GM19238 (cell line): Measurements from ENCODE around the gene SLC6A2.

Experiments used
- DNase-seq: peaks from one replicate; pipeline ENCODE4 v3.0.0; 2011; ENCODE audit warnings: low spot score; ENCODE audit not compliant: insufficient read length

Gene SLC6A2

DNA sequence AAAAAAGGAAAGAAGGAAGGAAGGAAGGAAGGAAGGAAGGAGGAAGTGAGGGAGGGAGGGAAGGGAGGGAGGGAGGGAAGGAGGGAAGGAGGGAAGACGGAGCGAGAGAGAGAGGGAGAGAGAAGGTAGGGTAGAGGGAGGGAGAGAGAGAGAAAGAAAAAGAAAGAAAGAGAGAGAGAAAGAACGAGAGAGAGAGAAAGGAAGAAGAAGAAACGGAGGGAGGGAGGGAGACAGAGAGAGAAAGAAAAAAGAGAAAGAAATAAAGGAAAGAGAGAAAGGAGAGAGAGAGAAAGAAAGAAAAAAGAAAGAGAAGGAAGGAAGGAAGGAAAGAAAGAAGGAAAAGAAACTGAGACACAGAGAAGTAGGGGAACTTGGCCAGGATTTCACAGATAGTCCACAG, 8.4 kb upstream of the SLC6A2 start:
- DNase-seq: no peak

- no peak for DNase-seq
Observed at GRCh38 chr16:55647798-55648197, 8.0 kb upstream of the SLC6A2 start.

- no peak for DNase-seq
Observed at GRCh38 chr16:55651841-55652824, 3.7 kb upstream of the SLC6A2 start.

DNA sequence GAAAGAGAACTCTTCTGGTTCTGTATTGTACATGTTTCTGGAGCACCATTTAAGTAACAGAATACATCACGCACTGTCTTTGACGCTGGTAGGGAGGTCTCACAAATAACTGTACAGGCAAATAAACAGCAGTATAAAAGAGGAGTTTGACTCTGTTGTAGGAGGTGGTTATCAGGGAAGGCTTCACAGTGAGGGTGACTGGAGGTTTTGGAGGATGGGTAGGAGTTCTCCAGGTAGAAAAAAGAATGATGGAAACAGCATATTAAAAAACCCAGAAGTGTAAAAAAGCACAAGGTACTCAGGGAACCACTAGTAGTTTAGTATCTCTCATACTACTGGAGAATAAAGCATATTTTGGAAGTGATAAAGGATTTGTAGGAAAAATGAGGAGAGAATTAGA, 2.7 kb upstream of the SLC6A2 start:
- no peak for DNase-seq

DNA sequence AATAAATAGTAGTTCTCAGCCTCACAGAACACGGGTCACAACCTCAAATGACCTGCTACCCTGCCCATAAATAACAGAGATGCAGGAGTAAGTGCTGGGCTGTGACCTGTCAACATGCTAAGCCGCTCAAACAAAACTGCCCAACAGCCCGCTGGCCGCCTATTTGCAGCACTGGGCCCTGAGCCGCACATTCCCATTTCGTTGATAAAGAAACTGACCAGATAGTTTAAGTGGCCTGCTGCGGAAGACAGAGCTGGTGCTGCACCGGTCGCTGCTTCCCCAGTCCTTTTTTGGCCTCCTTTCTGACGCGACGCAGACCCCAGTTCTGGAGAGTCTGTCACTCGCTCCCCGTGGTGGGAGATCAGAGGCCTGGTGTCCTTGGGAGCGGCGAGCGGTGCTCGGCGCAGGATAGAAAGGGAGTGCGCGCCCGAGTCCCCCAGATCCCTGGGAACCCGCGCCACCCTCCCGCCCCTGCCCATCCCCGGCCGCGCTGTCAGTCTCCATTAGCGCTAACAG, 349 bp upstream of the SLC6A2 start:
- no peak for DNase-seq

- DNase-seq: no peak
Observed at GRCh38 chr16:55656691-55657092, 904 bp downstream of the SLC6A2 start.

DNA sequence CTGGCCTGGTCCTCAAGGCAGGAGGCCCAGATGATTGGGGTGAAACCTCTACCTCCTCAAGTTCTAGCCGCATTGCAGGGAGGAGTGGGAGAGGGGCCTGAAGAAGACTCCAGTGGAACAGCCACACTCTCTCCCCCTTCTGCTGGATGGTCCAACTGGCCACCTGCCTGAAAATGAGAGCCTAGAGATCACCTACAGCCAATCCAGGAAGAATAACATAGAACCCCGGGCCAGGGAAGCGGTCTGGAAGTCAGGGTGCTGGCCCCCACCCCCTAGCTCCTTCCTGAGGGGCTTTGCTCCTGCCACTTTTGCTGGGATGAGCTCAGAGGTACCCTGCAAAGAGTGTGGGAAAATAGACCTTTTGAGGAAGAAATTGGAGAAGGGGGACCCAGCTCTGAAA, 1.8 kb downstream of the SLC6A2 start:
- DNase-seq: no peak

GRCh38 chr16:55658898-55659420, 3.2 kb downstream of the SLC6A2 start:
- DNase-seq: no peak

DNA sequence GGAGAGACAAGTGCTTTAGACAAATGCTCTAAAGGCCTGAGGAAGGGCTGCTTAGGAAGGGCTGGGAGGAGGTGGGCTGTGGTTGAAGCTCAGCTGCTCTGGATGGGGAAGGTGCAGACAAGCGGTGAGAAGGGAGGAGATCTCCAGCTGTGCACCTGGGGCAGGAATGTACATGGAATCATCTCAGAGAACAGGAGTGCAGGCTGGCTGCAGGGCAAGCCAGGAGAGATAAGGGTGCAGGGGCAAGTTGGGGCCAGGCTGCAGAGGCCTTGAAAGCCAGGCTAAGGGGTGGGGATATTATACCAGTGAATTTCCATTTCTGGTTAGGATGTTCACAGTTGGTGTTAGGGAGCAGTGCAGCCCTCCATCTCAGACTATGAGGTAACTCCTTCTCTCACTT, 4.2 kb downstream of the SLC6A2 start:
- DNase-seq: no peak

GRCh38 chr16:55660828-55661227, 5.0 kb downstream of the SLC6A2 start:
- no peak for DNase-seq

DNA sequence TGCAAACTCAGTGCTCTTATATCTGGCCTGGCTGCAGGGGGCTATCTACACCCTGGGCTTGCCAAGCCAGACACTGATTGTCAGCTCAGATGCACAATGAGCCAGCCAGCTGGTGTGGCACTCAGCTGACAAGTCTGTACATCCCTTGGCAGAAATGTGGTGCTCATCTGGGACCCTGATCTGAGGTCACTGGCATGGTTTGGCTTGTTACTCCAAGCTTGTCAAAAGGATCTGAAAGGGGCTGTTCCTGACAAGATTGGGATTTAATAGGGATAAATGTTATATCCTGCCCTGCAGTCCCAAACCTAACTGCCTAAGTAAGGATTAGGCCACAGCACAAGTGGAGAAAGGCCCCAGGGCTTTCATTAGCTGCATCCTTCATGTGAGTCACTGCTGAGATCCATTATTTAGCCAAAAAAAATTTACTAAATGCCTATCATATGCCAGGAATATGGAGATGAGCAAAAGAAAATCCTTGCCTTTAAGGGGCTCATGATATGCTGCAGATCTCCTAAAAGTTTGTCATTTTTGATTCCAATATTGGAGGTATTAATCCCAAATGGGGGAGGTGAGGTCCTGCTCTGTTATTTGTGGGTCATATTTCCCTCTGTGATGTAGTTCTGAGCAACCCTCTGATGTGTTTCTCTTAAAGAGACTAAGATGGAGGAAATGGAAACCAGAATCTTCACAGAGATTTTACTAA, 6.3 kb downstream of the SLC6A2 start:
- DNase-seq: no peak

- DNase-seq: no peak
Observed at GRCh38 chr16:55662644-55663031, 6.8 kb downstream of the SLC6A2 start.

- no peak for DNase-seq
Observed at GRCh38 chr16:55663225-55663624, 7.4 kb downstream of the SLC6A2 start.

GRCh38 chr16:55663765-55664677, 8.2 kb downstream of the SLC6A2 start:
- no peak for DNase-seq

GRCh38 chr16:55664786-55665407, 9.1 kb downstream of the SLC6A2 start:
- no peak for DNase-seq

DNA sequence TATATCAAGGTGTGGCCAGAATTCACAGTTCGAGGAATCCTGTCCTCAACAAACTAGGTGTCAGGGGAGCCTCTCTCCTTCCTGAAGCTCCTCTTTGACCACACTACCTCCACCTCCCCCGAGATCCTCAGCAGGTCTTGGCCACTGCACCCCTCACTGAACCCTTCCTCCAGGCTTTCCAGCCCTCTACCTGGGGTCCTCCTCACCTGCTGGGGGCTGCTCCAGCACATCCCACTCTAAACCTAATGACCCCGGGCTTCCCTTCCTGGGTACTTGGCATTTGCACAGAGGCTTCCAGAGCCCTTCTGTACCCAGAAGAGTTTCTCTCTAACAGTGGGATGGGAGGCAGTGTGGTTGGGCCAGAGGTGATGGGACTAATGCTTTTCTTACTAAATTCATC, 9.7 kb downstream of the SLC6A2 start:
- DNase-seq: no peak

GRCh38 chr16:55666012-55666411, 10.2 kb downstream of the SLC6A2 start:
- DNase-seq: no peak

- no peak for DNase-seq
Observed at GRCh38 chr16:55667753-55668152, 12.0 kb downstream of the SLC6A2 start.

GRCh38 chr16:55668340-55669281, 12.8 kb downstream of the SLC6A2 start:
- DNase-seq: no peak
